ENCODE results near the gene GATAD2B.

Gene GATAD2B

GRCh38 chr1:153922972-153923925 lies at the start of gene GATAD2B:
GATAD2B (minus strand) TSS chr1:153922972; CDS start chr1:153828347, 94,625 bp downstream.
- peak; percentile 94 to 97 for DNase-seq (ENCODE audit: low read depth in 2 of 2)

GRCh38 chr1:153970346-153970745 lies 47.6 kb upstream of the GATAD2B start:
- DNase-seq (ENCODE audit: low read depth in 2 of 2), result no peak

- no peak for DNase-seq (ENCODE audit: low read depth in 2 of 2)
These were observed 46.2 kb upstream of the GATAD2B start for GRCh38 chr1:153968972-153969371.

DNA sequence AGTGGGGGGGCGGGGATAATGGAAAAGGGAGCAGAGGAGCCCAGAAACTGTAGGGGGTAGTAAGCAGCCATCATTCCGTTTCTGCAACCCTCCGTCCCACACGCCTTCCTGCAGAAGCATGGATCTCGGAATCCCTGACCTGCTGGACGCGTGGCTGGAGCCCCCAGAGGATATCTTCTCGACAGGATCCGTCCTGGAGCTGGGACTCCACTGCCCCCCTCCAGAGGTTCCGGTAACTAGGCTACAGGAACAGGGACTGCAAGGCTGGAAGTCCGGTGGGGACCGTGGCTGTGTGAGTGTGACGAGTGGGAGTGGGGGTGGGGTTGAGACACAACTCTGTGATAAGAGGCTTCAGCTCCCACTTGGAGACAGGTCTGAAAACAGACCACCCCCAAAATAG lies 45.6 kb upstream of the GATAD2B start:
- no peak for DNase-seq (ENCODE audit: low read depth in 2 of 2)

GRCh38 chr1:153968000-153968363 lies 45.2 kb upstream of the GATAD2B start:
- no peak for DNase-seq (ENCODE audit: low read depth in 2 of 2)

DNA sequence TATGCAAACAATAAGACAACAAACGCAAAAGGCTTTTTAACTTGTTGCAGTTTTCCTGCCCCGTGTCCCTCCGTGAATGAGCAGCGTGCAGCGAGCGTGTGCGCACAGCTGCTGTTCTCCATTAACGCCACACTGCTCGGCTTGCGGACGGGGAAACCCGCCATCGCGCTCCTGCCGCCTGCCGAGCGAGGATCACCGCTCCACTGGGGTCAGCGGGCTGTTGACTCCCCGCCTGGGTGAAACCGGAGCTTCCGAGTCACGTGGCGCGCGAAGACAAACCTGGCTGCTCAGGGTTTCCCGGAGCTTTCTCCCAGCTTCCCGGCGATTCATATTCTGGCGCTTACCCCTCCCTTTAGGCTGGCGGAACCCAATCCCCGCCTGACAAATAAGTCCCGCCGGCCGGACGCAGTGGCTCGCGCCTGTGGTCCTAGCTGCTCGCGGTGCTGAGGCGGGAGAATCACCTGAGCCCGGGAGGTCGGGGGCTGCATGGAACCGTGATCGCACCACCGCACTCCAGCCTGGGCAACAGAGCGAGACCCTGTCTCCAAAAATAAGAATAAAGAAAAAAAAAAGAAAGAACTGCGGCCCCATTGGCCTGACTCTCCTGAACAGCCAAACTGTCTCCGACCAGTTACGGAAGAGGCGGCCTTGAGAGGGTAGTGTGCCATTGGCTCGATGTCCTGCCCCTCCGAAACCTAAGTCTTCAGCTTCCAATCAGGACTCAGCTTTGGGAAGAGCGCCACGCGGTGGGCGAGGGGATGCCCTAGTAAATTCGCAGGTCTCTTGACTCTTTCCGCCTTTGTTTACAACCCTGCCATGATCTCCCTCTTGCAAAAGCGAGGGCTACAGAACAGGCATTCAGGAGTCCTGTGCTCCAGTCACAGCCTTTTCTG lies 44.6 kb upstream of the GATAD2B start, which contains the start of gene CREB3L4:
Gene CREB3L4, plus strand, starts transcription at position 796 of the 893 bp plus-strand sequence. CDS start 624 bp downstream, outside the sequence.
- DNase-seq (ENCODE audit: low read depth in 2 of 2), result peak; percentile 66 to 68

DNA sequence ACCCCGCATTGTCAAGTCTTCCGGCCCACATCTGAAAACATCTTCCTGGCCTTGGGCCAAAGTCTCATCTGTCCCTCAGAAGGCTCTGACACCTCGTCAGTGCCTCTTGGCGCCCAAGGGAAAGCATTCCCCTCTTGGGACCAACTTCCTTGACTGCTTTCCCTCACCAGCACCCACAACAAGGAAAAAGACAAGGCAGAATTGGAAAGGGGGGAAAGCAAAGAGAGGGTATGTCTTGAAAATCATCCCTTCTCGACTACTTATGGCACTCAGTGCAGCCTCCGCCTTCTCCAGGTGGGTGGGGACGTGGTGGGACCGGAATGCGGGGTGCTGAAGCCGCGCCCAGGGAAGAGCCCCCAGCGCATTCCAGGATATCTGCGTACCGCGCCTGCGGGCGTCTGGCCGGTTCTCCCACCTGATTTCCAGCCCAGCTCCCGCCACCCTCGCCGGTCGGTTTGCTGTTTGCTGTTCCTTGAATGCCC lies 41.1 kb upstream of the GATAD2B start:
- DNase-seq (ENCODE audit: low read depth in 2 of 2), result no peak

- DNase-seq (ENCODE audit: low read depth in 2 of 2), result peak; percentile 84 to 90
These were observed 40.5 kb upstream of the GATAD2B start, which contains the start of gene SLC39A1 for GRCh38 chr1:153963030-153963849. SLC39A1 (minus strand) TSS chr1:153963537; CDS start chr1:153962715, 822 bp downstream.

GRCh38 chr1:153962088-153963029 lies 39.6 kb upstream of the GATAD2B start:
- no peak for DNase-seq (ENCODE audit: low read depth in 2 of 2)

- no peak for DNase-seq (ENCODE audit: low read depth in 2 of 2)
These were observed 38.6 kb upstream of the GATAD2B start for GRCh38 chr1:153961421-153961820.

- DNase-seq (ENCODE audit: low read depth in 2 of 2), result no peak
These were observed 37.4 kb upstream of the GATAD2B start for GRCh38 chr1:153960206-153960605.

DNA sequence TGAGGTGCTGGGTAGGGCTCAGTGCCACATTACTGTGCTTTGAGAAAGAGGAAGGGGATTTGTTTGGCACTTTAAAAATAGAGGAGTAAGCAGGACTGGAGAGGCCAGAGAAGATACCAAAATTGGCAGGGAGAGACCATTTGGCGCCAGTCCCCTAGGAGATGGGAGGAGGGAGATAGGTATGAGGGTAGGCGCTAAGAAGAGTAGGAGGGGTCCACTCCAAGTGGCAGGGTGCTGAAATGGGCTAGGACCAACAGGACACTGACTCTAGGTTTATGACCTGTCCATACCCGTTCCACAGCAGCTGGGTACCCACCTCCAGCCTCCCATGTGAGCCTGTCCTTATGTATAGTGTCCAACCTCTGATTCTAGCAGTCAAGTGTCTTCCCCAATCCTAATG lies 36.7 kb upstream of the GATAD2B start:
- DNase-seq (ENCODE audit: low read depth in 2 of 2), result no peak

DNA sequence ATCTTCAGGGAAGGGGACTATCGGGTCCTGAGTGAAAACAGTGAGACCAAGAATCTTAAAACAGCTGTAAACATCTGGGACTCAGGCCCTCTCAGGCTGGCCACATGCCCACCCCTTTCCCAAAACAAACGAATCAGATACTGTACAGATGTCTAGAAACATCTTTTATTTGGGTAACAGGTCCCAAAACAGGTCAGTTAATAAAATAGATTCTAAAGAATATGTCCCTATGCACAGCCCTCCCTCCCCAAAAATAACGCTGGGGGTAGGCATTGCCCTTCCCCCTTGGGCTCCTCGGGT lies 36.1 kb upstream of the GATAD2B start:
- DNase-seq (ENCODE audit: low read depth in 2 of 2), result no peak

DNA sequence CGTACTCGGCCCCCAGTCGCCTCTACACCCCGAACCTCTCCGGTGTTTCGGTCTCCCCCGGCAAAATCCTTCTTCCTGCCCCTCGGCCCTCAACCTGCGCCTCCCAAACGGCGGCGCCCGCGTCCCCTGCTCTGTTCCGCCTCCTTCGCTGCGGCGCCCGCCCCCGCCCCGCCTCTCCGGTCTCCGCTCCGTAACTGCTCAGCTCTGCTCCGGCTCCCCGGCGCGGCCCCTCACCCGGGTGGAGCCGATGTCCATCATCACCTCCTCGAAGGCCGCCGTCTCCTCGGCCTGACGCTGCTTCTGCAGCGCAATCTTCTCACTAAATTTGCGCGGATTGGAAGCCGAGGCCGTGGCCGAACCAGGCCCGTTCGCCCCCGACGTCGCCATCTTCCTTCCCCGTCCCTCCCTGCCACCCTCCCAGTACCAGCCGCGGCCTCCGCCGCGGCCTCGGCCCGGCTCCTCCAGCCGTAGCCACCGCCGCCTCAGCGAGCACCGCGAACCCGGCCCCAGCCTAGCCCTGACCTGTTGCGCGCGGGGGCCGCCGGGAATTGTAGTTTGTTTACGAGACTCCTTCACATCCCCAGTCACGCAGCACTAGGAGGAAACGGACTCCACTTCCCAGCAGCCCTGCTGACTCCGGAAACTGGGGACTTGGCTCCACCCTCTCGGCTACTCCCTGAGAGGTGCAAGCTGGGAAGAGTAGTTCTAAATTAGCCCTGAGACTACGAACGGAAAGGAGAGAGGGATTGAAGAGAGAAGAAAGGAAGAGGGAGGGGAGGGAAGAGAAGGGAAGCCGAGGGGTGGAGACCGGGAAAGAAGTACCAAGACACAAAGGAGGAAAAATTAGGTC lies 35.6 kb upstream of the GATAD2B start, which contains the start of gene CRTC2:
Gene CRTC2, minus strand, starts transcription at position 502 of the 850 bp plus-strand sequence. Its CDS starts 115 bp downstream, at position 387.
- peak; percentile 90 to 93 for DNase-seq (ENCODE audit: low read depth in 2 of 2)

- DNase-seq (ENCODE audit: low read depth in 2 of 2), result no peak
These were observed 35.0 kb upstream of the GATAD2B start for GRCh38 chr1:153957744-153958110.

DNA sequence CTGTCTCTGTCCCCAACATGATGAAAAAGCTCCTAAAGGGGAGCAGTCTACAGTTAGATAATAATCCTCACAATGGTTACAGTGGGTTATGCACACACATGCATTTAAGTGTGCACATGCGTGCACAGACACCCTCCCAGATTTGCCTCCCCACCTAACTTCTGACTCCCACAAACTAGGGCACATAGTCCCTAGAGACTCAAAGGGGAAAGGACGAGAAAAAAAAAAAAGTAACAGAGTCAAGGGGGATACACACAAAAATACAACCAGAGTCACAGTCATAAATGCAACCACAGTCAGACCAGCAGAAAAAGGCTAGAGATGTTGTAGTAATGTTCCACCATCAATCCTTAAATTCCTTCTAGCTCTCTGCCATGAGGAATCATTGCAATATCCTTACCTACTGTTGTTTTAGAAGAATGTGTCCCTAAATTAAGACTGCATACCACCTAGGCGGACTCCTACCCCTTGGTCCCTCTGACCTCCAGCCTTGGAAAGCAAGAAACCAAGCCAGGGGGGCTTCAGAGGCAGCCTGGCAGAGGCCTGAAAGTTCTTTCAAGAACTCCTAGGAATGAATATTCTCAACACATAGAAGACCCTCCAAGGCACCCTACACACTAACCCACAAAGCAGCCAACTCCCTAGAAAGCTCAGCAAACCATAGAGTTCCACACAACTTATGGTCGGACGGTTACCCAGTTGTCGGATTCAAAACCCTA lies 34.4 kb upstream of the GATAD2B start:
- DNase-seq (ENCODE audit: low read depth in 2 of 2), result no peak

- DNase-seq (ENCODE audit: low read depth in 2 of 2), result no peak
These were observed 32.1 kb upstream of the GATAD2B start for GRCh38 chr1:153954826-153955225.

DNA sequence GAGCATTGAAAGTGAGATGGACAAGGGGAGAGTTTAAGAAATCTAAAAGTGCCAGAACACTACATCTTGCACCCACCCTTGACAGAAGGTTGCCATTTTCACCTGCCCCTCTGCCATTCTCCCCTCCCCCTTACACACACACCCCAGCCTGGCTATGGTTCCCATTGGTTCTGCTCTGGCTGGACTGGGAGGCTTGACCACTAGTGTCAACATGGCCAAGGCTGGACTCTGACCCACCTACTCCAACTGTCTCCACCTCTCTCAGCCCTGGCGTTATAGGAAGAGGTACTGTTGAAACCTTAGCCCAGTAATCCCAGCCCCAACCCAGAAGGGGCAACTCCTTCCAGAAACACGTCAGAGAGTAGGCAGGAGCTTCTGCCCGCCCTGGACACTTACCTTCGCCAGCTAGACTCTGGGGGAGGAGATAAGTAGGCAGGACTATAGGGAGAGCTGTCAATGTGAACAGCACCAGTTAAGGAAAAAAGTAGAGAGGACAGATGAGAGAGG lies 31.1 kb upstream of the GATAD2B start:
- no peak for DNase-seq (ENCODE audit: low read depth in 2 of 2)
